Prostate gland (tissue), 2 donors: ENCODE results near the gene ZNF470. TPM values are rescaled to one million over a fixed set of nuclear protein-coding genes. Genes with fewer than 3 reads are reported as not detected.

Experiments
- DNase-seq: peaks from one replicate; pipeline ENCODE4 v3.0.0-alpha.2; 2019; ENCODE audit warnings: low spot score
- H3K27ac ChIP-seq, 2 donors: fragments of 200-600 bp; sonication (generic); 2 replicates each; pipeline ENCODE4 v1.5.1; 2017 to 2019
- H3K27me3 ChIP-seq: fragments of 200-600 bp; sonication (generic); replicated peaks from 2 replicates; pipeline ENCODE4 v1.5.1; 2019; ENCODE audit not compliant: insufficient read depth
- H3K36me3 ChIP-seq, 2 donors: fragments of 200-600 bp; sonication (generic); 1 replicate in 1 of 2; 2 replicates in 1 of 2; pipeline versions ENCODE4 v1.5.1 to v1.8.1; 2017 to 2019
- H3K4me1 ChIP-seq: fragments of 200-600 bp; sonication (generic); replicated peaks from 2 replicates; pipeline ENCODE4 v1.5.1; 2019
- H3K4me3 ChIP-seq, 2 donors: fragments of 200-600 bp; sonication (generic); 2 replicates each; pipeline ENCODE4 v1.5.1; 2017 to 2019
- H3K9me3 ChIP-seq: fragments of 200-600 bp; sonication (generic); 2 replicates; pipeline ENCODE4 v1.5.1; 2017
- POLR2A ChIP-seq: fragments of 450-650 bp; IDR thresholded peaks from one replicate; pipeline ENCODE4 v1.6.1; 2016; ENCODE audit warnings: antibody characterized with exemption, mild to moderate bottlenecking
- POLR2AphosphoS5 ChIP-seq: sonication (generic); formaldehyde crosslinking; IDR thresholded peaks from one replicate; pipeline ENCODE4 v1.6.1; 2017; ENCODE audit warnings: antibody characterized with exemption
- WGBS: methylation state at CpG from one replicate; pipeline ENCODE4 v1.1.5; 2018; 5-methylcytosine and 5-hydroxymethylcytosine counted together
- intact Hi-C: fragments of 100-400 bp; cut with DNase I; formaldehyde crosslinking; loops from one replicate; pipeline ENCODE4 v1.14.2; 2022
- total RNA-seq, 2 donors: library from RNA; depleted of rRNA; stranded (reverse); fragments of >200 nt; gene quantifications; one replicate each; pipeline ENCODE4 v1.1.0, GENCODE V29; 2016
- TF ChIP-seq, protein P1 (sequence below), 4 experiments: fragments of 200-600 bp in 2 of 4; fragments of 450-650 bp in 2 of 4; sonication (generic) in 2 of 4; IDR thresholded peaks; 1 replicate in 3 of 4; 2 replicates in 1 of 4; pipeline ENCODE4 v1.5.1; 2016 to 2019; ENCODE audit warnings: antibody characterized with exemption in 4 of 4, mild to moderate bottlenecking in 2 of 4, moderate library complexity in 2 of 4

ZNF470 gene
- total RNA-seq, 2 donors from 2014 or later = 5.7 to 6.3 TPM

DNA sequence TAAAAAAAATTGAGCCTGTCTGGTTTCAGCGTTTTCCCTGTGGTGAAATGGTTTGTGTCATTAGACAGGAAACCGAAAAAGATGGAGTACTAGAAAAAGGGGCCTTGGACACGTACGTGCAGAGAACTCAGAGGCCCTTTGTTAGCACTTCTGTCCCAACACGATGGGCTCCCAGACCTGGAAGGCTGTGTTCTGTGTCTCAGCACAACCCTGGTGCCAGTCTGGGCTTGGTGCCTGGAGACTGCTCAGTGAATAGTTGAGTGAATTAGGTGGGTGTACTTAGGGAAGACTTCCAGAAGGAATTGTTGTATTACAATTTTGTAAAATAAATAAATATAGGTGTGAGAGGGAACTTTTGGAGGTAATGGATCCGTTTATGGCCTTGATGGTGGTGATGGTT lies 36.6 kb downstream of the ZNF470 start:
- no peaks in the 10 kb centered on the region for H3K9me3 ChIP-seq
- intact Hi-C loops = no loop called here
- no peaks in the 10 kb centered on the region for H3K36me3 ChIP-seq
- 83% methylated on average over 6 of the region's 6 CpGs for WGBS
- DNase-seq = no peak
- no peaks in the 10 kb centered on the region for H3K27me3 ChIP-seq
- H3K4me1 ChIP-seq = no peaks in the 10 kb centered on the region
- no peak for TF ChIP-seq POLR2A
- TF ChIP-seq, protein P1, sequence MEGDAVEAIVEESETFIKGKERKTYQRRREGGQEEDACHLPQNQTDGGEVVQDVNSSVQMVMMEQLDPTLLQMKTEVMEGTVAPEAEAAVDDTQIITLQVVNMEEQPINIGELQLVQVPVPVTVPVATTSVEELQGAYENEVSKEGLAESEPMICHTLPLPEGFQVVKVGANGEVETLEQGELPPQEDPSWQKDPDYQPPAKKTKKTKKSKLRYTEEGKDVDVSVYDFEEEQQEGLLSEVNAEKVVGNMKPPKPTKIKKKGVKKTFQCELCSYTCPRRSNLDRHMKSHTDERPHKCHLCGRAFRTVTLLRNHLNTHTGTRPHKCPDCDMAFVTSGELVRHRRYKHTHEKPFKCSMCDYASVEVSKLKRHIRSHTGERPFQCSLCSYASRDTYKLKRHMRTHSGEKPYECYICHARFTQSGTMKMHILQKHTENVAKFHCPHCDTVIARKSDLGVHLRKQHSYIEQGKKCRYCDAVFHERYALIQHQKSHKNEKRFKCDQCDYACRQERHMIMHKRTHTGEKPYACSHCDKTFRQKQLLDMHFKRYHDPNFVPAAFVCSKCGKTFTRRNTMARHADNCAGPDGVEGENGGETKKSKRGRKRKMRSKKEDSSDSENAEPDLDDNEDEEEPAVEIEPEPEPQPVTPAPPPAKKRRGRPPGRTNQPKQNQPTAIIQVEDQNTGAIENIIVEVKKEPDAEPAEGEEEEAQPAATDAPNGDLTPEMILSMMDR (IDR thresholded peaks at IDR 0.05) = no peak
- no peak for TF ChIP-seq POLR2AphosphoS5
- H3K27ac ChIP-seq = no peak overlapping the region
- no peak overlapping the region for H3K4me3 ChIP-seq

DNA sequence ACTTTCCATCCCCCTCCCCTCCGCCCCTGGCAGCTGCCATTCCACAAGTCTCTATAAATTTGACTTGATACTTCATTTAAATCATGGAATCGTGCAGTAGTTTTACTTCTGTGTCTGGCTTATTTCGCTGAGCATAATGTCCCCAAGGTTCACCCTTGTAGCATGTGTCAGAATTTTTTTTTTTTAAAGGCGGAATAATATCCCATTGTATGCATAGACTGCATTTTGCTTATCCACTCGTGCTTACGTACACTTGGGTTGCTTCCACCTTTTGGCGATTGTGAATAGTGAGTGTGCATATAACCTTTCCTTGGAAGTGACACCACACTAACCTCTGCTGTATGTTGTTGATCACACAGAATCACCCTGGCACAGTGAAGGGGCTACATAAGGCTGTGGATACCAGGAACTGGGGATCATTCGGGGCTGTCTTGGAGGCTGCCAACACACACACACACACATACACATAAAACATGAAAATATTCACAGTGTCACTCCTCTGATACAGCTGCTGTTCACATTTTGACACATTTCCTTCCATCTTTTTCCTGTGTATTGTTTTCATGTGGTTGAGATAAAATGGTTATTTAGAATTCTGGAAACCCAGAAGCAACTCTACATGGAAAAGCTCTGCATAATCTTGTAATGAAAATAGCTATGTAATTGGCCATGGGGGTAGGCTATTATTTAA lies 41.2 kb downstream of the ZNF470 start:
- TF ChIP-seq POLR2AphosphoS5 (no peak), POLR2A (no peak)
- TF ChIP-seq, protein P1 (IDR thresholded peaks at IDR 0.05) = no peak
- H3K9me3 ChIP-seq = no peaks in the 10 kb centered on the region
- no peak overlapping the region for H3K4me3 ChIP-seq
- H3K27me3 ChIP-seq = no peaks in the 10 kb centered on the region
- no peak for DNase-seq
- H3K4me1 ChIP-seq = no peaks in the 10 kb centered on the region
- 82% methylated on average over 8 of the region's 8 CpGs for WGBS
- H3K36me3 ChIP-seq = no peaks in the 10 kb centered on the region
- intact Hi-C loops = no loop called here
- H3K27ac ChIP-seq = no peak overlapping the region

GRCh38 chr19:56611288-56611687 lies 44.0 kb downstream of the ZNF470 start:
- no peaks in the 10 kb centered on the region for H3K27me3 ChIP-seq
- H3K36me3 ChIP-seq = no peaks in the 10 kb centered on the region
- no peaks in the 10 kb centered on the region for H3K4me1 ChIP-seq
- H3K4me3 ChIP-seq = no peak overlapping the region
- 72% methylated on average over 8 of the region's 8 CpGs for WGBS
- no peaks in the 10 kb centered on the region for H3K9me3 ChIP-seq
- DNase-seq = no peak
- no peak overlapping the region for H3K27ac ChIP-seq
- no peak for TF ChIP-seq POLR2AphosphoS5
- TF ChIP-seq POLR2A = no peak
- TF ChIP-seq, protein P1 (IDR thresholded peaks at IDR 0.05) = no peak
- intact Hi-C loops = no loop called here

DNA sequence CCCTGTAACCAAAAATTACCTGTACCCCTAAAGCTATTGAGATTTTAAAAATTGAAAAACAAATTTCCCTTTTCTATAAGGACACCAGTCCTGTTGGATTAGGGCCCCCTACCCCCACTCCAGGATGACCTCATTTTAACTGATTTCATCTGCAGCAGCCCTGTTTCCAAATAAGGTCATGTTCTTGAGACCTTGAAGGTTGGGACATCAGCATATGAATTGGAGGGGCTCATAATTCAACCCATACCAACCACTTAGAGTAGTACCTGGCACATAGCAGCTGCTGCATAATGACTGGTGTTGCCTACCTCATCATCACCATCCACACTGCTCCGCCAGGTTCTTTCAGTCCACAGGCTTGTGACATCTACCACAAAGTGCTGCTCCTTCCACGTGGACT lies 45.5 kb downstream of the ZNF470 start:
- WGBS = 86% methylated on average over 2 of the region's 2 CpGs
- no peak for DNase-seq
- Histone ChIP-seq H3K27me3 (no peaks in the 10 kb centered on the region), H3K4me1 (no peaks in the 10 kb centered on the region), H3K4me3 (no peak overlapping the region), H3K36me3 (no peaks in the 10 kb centered on the region), H3K27ac (no peak overlapping the region), H3K9me3 (no peaks in the 10 kb centered on the region)
- intact Hi-C loops = no loop called here
- TF ChIP-seq POLR2AphosphoS5 (no peak), POLR2A (no peak)
- TF ChIP-seq, protein P1 (IDR thresholded peaks at IDR 0.05) = no peak

DNA sequence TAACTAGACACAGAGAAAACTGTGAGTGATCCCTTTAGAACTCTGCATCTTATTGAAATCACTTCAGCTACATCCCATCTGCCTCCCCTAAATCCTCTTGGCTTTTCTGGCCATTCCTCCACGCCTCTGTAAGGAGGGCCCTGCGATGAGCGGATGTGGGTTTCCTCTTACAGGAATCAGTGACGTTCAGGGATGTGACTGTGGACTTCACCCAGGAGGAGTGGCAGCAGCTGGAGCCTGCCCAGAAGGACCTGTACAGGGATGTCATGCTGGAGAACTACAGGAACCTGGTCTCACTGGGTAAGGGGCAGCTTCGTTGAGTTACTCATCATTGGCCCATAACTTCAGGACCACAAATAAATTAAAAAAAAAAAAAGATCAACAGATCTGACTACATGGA lies 46.4 kb downstream of the ZNF470 start:
- H3K36me3 ChIP-seq = no peaks in the 10 kb centered on the region
- intact Hi-C loops = no loop called here
- H3K27me3 ChIP-seq = no peaks in the 10 kb centered on the region
- no peaks in the 10 kb centered on the region for H3K4me1 ChIP-seq
- TF ChIP-seq POLR2A (no peak), POLR2AphosphoS5 (no peak)
- TF ChIP-seq, protein P1 (IDR thresholded peaks at IDR 0.05) = no peak
- 89% methylated on average over 5 of the region's 5 CpGs for WGBS
- H3K4me3 ChIP-seq = no peak overlapping the region
- no peaks in the 10 kb centered on the region for H3K9me3 ChIP-seq
- no peak for DNase-seq
- H3K27ac ChIP-seq = no peak overlapping the region
